PFSK-1 (cell line): ENCODE data around the gene LARP1.

Experiments used
- POLR2AphosphoS5 ChIP-seq: IDR thresholded peaks from 2 replicates; pipeline ENCODE4 v1.6.1; 2012; ENCODE audit warnings: low read depth, mild to moderate bottlenecking, control low read depth, low read length, moderate library complexity
- REST ChIP-seq, 2 experiments: IDR thresholded peaks; 2 replicates each; pipeline versions ENCODE4 v1.6.1 to v1.8.0; 2011 to 2012; ENCODE audit warnings: low read depth in 2 of 2, low read length in 2 of 2, control low read depth in 1 of 2, inconsistent platforms in 1 of 2, mild to moderate bottlenecking in 1 of 2, moderate library complexity in 1 of 2; ENCODE audit not compliant: insufficient read depth in 1 of 2
- SIN3A ChIP-seq: IDR thresholded peaks from 2 replicates; pipeline ENCODE4 v1.6.1; 2012; ENCODE audit warnings: mild to moderate bottlenecking, low read length, moderate library complexity, borderline replicate concordance; ENCODE audit not compliant: insufficient read depth

- no peak for TF ChIP-seq POLR2AphosphoS5
- TF ChIP-seq SIN3A, result no peak
- TF ChIP-seq REST (IDR thresholded peaks at IDR 0.05; ENCODE audit: insufficient read depth in 1 of 2, low read depth in 2 of 2, low read length in 2 of 2), result no peak
These were observed 39.5 kb downstream of the LARP1 start for GRCh38 chr5:154794525-154795234.
